LNCAP (cell line): Measurements from ENCODE around the gene CHRNA4.

Source experiments
- TF ChIP-seq, protein P1 (sequence below): fragments of 450-650 bp; IDR thresholded peaks from 2 replicates; pipeline ENCODE4 v1.5.1; 2017; ENCODE audit warnings: mild to moderate bottlenecking

Gene CHRNA4

DNA sequence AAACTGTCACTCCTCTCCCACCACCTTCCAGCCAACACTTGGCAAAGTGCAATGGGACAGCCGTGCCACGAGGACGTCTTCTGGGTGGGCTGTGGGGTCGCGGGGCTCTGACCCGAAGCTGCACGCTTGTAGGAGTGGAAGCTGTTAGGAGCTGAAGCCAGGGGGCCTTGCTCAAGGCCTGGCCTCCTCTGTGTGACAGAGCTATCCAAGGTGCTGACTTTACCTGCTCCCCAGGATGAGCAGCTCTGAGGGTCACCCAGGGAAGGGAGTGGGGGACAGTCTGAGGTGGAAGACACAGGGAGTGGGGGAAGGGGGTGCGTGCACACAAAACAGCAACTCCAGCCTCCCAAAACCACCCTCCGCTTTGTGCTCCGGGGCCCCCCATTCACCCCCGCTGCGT lies 17.5 kb upstream of the CHRNA4 start:
- TF ChIP-seq, protein P1, sequence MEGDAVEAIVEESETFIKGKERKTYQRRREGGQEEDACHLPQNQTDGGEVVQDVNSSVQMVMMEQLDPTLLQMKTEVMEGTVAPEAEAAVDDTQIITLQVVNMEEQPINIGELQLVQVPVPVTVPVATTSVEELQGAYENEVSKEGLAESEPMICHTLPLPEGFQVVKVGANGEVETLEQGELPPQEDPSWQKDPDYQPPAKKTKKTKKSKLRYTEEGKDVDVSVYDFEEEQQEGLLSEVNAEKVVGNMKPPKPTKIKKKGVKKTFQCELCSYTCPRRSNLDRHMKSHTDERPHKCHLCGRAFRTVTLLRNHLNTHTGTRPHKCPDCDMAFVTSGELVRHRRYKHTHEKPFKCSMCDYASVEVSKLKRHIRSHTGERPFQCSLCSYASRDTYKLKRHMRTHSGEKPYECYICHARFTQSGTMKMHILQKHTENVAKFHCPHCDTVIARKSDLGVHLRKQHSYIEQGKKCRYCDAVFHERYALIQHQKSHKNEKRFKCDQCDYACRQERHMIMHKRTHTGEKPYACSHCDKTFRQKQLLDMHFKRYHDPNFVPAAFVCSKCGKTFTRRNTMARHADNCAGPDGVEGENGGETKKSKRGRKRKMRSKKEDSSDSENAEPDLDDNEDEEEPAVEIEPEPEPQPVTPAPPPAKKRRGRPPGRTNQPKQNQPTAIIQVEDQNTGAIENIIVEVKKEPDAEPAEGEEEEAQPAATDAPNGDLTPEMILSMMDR = no peak

DNA sequence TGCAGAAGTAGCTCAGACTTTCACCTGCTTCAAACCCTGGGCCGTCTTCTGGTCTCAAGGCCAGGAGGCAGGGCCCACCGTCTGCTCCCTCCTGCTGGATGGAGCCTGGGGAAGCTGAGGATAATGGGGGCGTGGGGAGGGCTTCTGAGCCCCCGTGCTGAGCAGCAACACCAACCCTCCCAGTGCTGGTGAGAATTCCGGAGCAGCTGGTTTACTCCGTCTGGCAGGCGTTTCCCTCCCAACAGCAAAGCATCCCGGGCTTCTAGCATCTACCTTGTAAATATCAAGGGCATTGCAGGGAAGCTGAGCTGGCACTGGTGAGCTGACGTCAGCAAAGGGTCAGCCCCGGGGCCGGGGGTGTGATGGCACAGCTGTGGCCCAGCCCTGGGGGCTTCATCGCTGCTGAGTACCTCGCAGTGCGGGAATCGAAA lies 16.8 kb upstream of the CHRNA4 start:
- TF ChIP-seq, protein P1 = no peak

DNA sequence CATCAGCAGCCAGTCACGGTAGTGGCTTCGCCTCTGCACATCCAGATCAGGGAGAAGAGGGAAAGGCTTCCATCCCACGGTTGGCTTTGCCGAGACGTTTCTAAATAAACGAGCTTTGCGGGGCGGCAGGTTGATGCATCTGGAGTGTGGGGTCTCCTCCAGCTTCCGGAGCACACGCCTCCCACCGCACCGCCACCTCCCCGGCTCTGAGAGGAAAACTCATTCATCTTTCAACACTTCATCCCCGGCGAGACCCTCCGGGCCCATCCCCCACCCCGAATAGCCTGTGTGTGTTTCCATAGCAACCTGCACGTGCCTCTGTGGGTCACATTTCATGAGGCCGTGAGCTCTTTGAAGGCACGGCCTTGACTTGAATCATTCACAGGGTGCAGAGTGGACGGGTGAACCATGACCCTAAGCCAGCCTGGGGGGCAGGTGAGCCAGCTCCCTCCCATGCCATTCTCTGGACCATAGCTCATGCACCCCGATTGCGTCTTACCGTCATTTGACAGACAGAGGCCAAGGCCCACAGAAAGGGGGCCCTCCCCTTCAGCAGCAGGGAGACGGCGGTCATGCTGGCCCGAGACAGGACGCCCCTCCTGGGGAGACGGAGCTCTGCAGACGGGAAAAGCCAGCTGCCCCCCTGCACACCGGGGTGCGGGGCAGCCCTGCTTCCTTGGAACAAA lies 16.2 kb upstream of the CHRNA4 start:
- TF ChIP-seq, protein P1 = no peak

DNA sequence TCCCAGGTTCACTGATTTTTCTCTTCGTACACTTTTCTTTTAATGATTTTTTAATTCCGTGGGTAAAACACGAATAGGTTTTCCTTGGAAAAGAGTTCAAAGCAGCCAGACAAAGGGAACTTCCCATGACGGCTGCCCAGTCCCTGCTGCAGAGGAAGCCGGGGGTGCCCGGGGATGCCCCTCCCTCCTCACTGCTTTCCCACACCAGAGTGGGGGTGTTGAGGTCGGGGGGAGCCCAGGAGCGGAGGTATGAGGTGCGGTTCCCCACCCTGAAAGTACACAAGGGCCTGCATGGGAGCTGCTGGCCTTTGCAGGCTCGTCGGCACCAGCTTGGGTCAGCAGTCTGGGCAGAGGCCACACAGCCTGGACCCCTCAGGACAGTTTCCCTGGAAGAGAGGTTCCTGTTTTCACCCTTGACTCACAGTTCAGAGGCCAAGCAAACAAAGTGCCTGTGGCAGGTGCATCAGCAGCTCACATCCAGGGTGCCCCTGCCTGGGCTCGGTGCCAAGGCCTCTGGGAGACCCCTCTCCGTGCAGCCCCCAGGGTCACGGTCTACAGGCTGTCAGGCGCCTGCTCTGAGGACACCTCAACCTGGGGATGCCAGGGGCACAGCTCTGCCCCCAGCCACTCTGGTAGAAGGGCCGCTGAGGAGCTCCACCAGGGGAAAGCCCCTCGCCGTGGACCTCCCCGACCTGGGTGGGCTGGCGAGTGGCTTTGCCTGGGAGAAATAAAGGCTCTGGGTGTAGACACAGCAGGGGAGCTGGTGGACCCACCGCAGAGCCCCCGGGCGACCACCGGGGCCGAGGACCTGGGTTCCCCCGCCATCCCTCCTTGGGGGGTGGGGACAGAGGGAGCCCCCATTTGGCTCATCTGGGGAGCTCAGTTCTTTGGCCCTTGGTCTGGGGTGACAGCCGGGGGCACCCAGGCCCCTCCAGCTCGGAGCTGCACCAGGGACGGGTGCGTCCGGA lies 15.4 kb upstream of the CHRNA4 start:
- TF ChIP-seq, protein P1 = no peak

DNA sequence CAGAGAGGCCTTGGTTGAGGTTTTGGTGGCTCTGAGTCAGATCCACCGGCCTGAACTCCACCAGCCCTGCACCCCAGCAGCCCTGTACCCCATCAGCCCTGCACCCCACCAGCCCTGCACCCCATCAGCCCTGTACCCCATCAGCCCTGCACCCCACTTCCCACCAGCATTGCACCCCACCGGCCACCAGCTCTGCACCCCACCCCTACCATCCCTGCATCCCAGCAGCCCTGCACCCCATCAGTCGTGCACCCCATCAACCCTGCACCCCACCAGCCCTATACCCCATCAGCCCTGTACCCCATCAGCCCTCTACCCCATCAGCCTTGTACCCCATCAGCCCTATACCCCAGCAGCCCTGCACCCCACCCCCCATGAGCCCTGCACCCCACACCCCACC lies 14.3 kb upstream of the CHRNA4 start:
- TF ChIP-seq, protein P1 = no peak

DNA sequence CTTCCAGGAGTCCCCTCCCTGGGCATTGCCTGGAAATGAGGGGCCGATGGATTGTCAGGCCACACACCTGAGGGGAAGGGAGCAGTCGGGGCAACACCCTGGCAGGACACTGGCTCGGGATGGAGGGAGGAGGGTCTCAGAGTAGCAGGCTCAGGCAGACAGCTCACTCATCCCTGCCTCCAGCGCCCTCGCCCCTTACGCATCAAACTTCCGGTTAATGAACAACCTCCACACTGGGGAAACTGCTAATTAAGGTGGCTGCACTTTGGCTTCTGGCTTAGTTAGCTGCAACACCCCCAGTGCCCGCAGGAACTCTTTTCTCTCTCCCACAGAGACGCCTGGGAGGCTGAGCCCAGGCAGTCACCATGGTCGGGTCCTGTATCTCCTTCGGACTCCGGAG lies 13.4 kb upstream of the CHRNA4 start:
- TF ChIP-seq, protein P1 = no peak

DNA sequence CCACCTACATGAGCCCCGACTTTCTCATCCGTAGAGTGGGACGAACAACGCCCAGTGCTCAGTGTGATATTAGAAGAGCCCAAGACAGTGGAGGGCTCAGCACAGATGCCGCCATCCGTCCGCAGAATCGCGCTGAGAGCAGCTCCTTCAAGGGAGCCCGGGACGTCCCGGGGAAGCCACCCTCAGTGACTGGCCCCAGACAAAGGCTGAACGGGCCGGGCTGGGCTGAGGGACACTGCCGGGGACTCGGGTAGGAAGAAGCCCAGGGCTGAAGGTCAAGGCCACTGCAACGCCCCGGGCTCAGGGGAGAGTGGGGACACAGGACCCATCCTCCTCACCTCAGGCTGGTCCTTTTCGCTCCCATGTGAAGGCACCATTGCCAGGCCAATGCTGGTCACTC lies 12.8 kb upstream of the CHRNA4 start:
- TF ChIP-seq, protein P1 = no peak
